WTC11 (cell line): Measurements from ENCODE around the gene TAF15. TPM values are rescaled to one million over a fixed set of nuclear protein-coding genes. Genes with fewer than 3 reads are reported as not detected.

Experiments
- ATAC-seq: fragments of 200-7000 bp; cut with Tn5 transposase; 2 replicates; pipeline ENCODE4 v1.10.0; 2021; ENCODE audit warnings: mild to moderate bottlenecking, moderate library complexity
- CTCF ChIA-PET: fragments of 300-600 bp; sonication (Branson Sonifier 250); formaldehyde crosslinking; loops from one replicate; lab custom pipeline; 2021; ENCODE audit warnings: antibody characterized with exemption; lab: Charles Lee
- POLR2A ChIA-PET: fragments of 350-600 bp; sonication (Branson Sonifier 250); formaldehyde crosslinking; loops from one replicate; lab custom pipeline; 2021; ENCODE audit warnings: antibody characterized with exemption; lab: Charles Lee
- DNase-seq: peaks from one replicate; pipeline ENCODE4 v3.0.0; 2021; ENCODE audit warnings: low spot score
- H3K27ac Mint-ChIP-seq: 2 replicates; pipeline ENCODE4 v1.8.0; 2021; ENCODE audit warnings: mixed read lengths
- H3K27me3 Mint-ChIP-seq: 2 replicates; pipeline ENCODE4 v1.8.0; 2021; ENCODE audit warnings: low read depth, mild to moderate bottlenecking, moderate library complexity, mixed read lengths
- H3K36me3 Mint-ChIP-seq: 2 replicates; pipeline ENCODE4 v1.8.0; 2021; ENCODE audit warnings: mixed read lengths
- H3K4me1 Mint-ChIP-seq: 2 replicates; pipeline ENCODE4 v1.8.0; 2022; ENCODE audit warnings: mixed read lengths
- H3K4me3 Mint-ChIP-seq: 2 replicates; pipeline ENCODE4 v1.8.0; 2021; ENCODE audit warnings: mild to moderate bottlenecking, moderate library complexity, mixed read lengths
- H3K9me3 Mint-ChIP-seq: 2 replicates; pipeline ENCODE4 v1.8.0; 2021; ENCODE audit warnings: mixed read lengths
- CDX4 ChIP-seq: fragments of 250-450 bp; sonication (Bioruptor Pico); IDR thresholded peaks from 2 replicates; pipeline ENCODE4 v1.9.0; 2021; ENCODE audit warnings: moderate library complexity, mild to moderate bottlenecking, inconsistent platforms, borderline replicate concordance
- E2F1 ChIP-seq: sonication (generic); formaldehyde crosslinking; IDR thresholded peaks from 2 replicates; pipeline ENCODE4 v1.8.0; 2022; ENCODE audit warnings: mild to moderate bottlenecking, missing genetic modification reagents
- ERG ChIP-seq: fragments of 250-450 bp; sonication (Bioruptor Pico); IDR thresholded peaks from 2 replicates; pipeline ENCODE4 v1.8.0; 2021; ENCODE audit warnings: mild to moderate bottlenecking
- IRF2 ChIP-seq: sonication (generic); formaldehyde crosslinking; IDR thresholded peaks from 2 replicates; pipeline ENCODE4 v1.8.0; 2022; ENCODE audit warnings: low read depth, missing genetic modification reagents, borderline replicate concordance
- JAZF1 ChIP-seq: fragments of 250-450 bp; sonication (Bioruptor Pico); IDR thresholded peaks from 2 replicates; pipeline ENCODE4 v1.9.0; 2021; ENCODE audit warnings: moderate library complexity, mild to moderate bottlenecking, inconsistent platforms
- JUN ChIP-seq: sonication (generic); formaldehyde crosslinking; IDR thresholded peaks from 2 replicates; pipeline ENCODE4 v1.8.0; 2023; ENCODE audit warnings: mild to moderate bottlenecking, missing genetic modification reagents
- MAX ChIP-seq: sonication (generic); formaldehyde crosslinking; IDR thresholded peaks from 2 replicates; pipeline ENCODE4 v1.8.0; 2022; ENCODE audit warnings: mild to moderate bottlenecking, missing genetic modification reagents
- MXD4 ChIP-seq: fragments of 250-450 bp; sonication (Bioruptor Pico); IDR thresholded peaks from 2 replicates; pipeline ENCODE4 v1.8.0; 2021; ENCODE audit warnings: mild to moderate bottlenecking, moderate library complexity, borderline replicate concordance
- NR1H2 ChIP-seq: sonication (generic); formaldehyde crosslinking; IDR thresholded peaks from 2 replicates; pipeline ENCODE4 v1.9.0; 2021; ENCODE audit warnings: mild to moderate bottlenecking, moderate library complexity, missing genetic modification reagents
- OVOL2 ChIP-seq: fragments of 250-450 bp; sonication (Bioruptor Pico); IDR thresholded peaks from 2 replicates; pipeline ENCODE4 v1.9.0; 2021; ENCODE audit warnings: mild to moderate bottlenecking, borderline replicate concordance
- PREB ChIP-seq: sonication (generic); formaldehyde crosslinking; IDR thresholded peaks from 2 replicates; pipeline ENCODE4 v1.8.1; 2022; ENCODE audit warnings: mild to moderate bottlenecking, missing genetic modification reagents, moderate library complexity, borderline replicate concordance
- SMAD3 ChIP-seq: sonication (generic); formaldehyde crosslinking; IDR thresholded peaks from 2 replicates; pipeline ENCODE4 v1.8.0; 2022; ENCODE audit warnings: missing genetic modification reagents, mild to moderate bottlenecking, borderline replicate concordance
- STAT6 ChIP-seq: sonication (generic); formaldehyde crosslinking; conservative IDR thresholded peaks from 2 replicates; pipeline ENCODE4 v1.8.1; 2023; ENCODE audit warnings: mild to moderate bottlenecking, low read depth, missing genetic modification reagents, moderate library complexity
- USF2 ChIP-seq: sonication (generic); formaldehyde crosslinking; IDR thresholded peaks from 2 replicates; pipeline ENCODE4 v1.8.1; 2023; ENCODE audit warnings: mild to moderate bottlenecking, missing genetic modification reagents, moderate library complexity
- ZMAT4 ChIP-seq: fragments of 250-450 bp; sonication (Bioruptor Pico); IDR thresholded peaks from 2 replicates; pipeline ENCODE4 v1.9.0; 2021; ENCODE audit warnings: mild to moderate bottlenecking
- ZNF219 ChIP-seq: sonication (generic); formaldehyde crosslinking; IDR thresholded peaks from 2 replicates; pipeline ENCODE4 v1.8.0; 2023; ENCODE audit warnings: missing genetic modification reagents, mild to moderate bottlenecking, borderline replicate concordance
- ZNF317 ChIP-seq: sonication (generic); formaldehyde crosslinking; IDR thresholded peaks from 2 replicates; pipeline ENCODE4 v1.8.1; 2023; ENCODE audit warnings: low read depth, mild to moderate bottlenecking, moderate library complexity, missing genetic modification reagents, borderline replicate concordance
- ZNF396 ChIP-seq: fragments of 250-450 bp; sonication (Bioruptor Pico); IDR thresholded peaks from 2 replicates; pipeline ENCODE4 v1.8.0; 2021; ENCODE audit warnings: mild to moderate bottlenecking, moderate library complexity, borderline replicate concordance
- ZNF425 ChIP-seq: fragments of 250-450 bp; sonication (Bioruptor Pico); conservative IDR thresholded peaks from 2 replicates; pipeline ENCODE4 v1.9.0; 2021; ENCODE audit warnings: mild to moderate bottlenecking
- ZSCAN18 ChIP-seq: fragments of 250-450 bp; sonication (Bioruptor Pico); IDR thresholded peaks from 2 replicates; pipeline ENCODE4 v2.1.2; 2022; ENCODE audit warnings: mild to moderate bottlenecking, moderate library complexity
- total RNA-seq: library from RNA; stranded (reverse); gene quantifications from 3 replicates; pipeline ENCODE4 v1.2.3, GENCODE V29; 2021

TAF15 gene
- total RNA-seq, 1 experiment from 2014 or later, result 273 TPM

- no peak for TF ChIP-seq ERG (CRISPR knock-in tag)
Measured at GRCh38 chr17:35872196-35872980, 63.1 kb downstream of the TAF15 start (continued).

GRCh38 chr17:35875072-35875799 is 66.0 kb downstream of the TAF15 start:
- ChIA-PET POLR2A (no interaction called here), CTCF (interaction anchor here (1.3 kb wide), 1 partner anchor 273 kb away, joined by 3 read pairs; no protein-coding TSS in a partner anchor)
- no peak overlapping the region for H3K4me3 Mint-ChIP-seq
- H3K4me1 Mint-ChIP-seq, result peaks cover 15% of the 10 kb centered on the region
- no peaks in the 10 kb centered on the region for H3K27me3 Mint-ChIP-seq
- H3K36me3 Mint-ChIP-seq, result no peaks in the 10 kb centered on the region
- H3K9me3 Mint-ChIP-seq, result no peaks in the 10 kb centered on the region
- DNase-seq, result no peak
- H3K27ac Mint-ChIP-seq, result peak overlapping the region; percentile 14; the same call in 1 of the 2 replicates
- ATAC-seq, result no peak
- TF ChIP-seq MXD4 (CRISPR knock-in tag) (no peak), ZMAT4 (no peak), MAX (no peak), CDX4 (CRISPR knock-in tag) (no peak), STAT6 (CRISPR knock-in tag) (no peak), ZNF219 (CRISPR knock-in tag) (no peak), JUN (CRISPR knock-in tag) (no peak), JAZF1 (CRISPR knock-in tag) (no peak), SMAD3 (no peak), ZSCAN18 (no peak), PREB (CRISPR knock-in tag) (no peak), ZNF317 (no peak), IRF2 (CRISPR knock-in tag) (no peak), NR1H2 (CRISPR knock-in tag) (no peak), OVOL2 (CRISPR knock-in tag) (no peak), E2F1 (CRISPR knock-in tag) (no peak), ZNF425 (CRISPR knock-in tag) (no peak), USF2 (CRISPR knock-in tag) (no peak), ZNF396 (CRISPR knock-in tag) (no peak)
